GM12892 (cell line): ENCODE measurements around the gene METTL22.

Source experiments
- POLR2A ChIP-seq: IDR thresholded peaks from 2 replicates; pipeline ENCODE4 v1.6.1; 2011; ENCODE audit warnings: low read depth, low read length, control low read depth
- POLR2AphosphoS5 ChIP-seq: IDR thresholded peaks from 2 replicates; pipeline ENCODE4 v1.6.1; 2011; ENCODE audit warnings: low read depth, low read length, control low read depth
- TAF1 ChIP-seq: IDR thresholded peaks from 2 replicates; pipeline ENCODE4 v1.6.1; 2011; ENCODE audit warnings: low read depth, mild to moderate bottlenecking, control low read depth, low read length, borderline replicate concordance

DNA sequence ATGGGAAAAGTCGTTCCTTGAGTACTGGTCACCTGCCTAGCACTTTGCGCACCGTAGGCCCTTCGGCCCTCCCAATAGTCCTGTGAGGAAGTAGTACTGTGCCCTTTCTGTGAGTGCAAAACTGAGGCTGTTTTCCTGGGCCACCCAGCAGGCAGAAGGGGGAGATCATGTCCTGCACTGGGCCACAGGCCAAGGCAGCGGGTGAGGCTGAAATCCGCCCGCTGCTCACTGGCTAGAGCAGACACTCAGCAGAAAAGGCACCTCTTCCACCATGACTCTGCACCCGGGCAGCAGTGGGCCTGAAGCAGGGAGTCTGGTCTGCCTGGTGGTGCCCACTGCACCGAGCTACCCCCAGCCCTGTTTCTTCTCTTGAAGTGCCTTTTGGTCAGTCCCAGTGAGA is 20.2 kb downstream of the METTL22 start:
- TF ChIP-seq POLR2A = no peak
- TF ChIP-seq TAF1 = no peak
- TF ChIP-seq POLR2AphosphoS5 = no peak
